HepG2 (cell line): ENCODE measurements around the gene DMRT3. TPM values are rescaled to one million over a fixed set of nuclear protein-coding genes. Genes with fewer than 3 reads are reported as not detected.
A peak's percentile ranks its signal among the peaks of the same experiment; 100 is the strongest.

Source experiments
- DNMT1 ChIP-seq: sonication (generic); formaldehyde crosslinking; IDR thresholded peaks from 2 replicates; pipeline ENCODE4 v1.5.1; 2020; ENCODE audit warnings: mild to moderate bottlenecking, missing genetic modification reagents
- GABPB1 ChIP-seq: IDR thresholded peaks from 2 replicates; pipeline ENCODE4 v1.6.1; 2016; ENCODE audit warnings: mild to moderate bottlenecking, missing genetic modification reagents, moderate library complexity, missing compliant biosample characterization
- JUNB ChIP-seq: sonication (generic); formaldehyde crosslinking; IDR thresholded peaks from 2 replicates; pipeline ENCODE4 v1.8.0; 2022; ENCODE audit warnings: missing genetic modification reagents, mild to moderate bottlenecking, borderline replicate concordance
- KLF12 ChIP-seq: sonication (generic); formaldehyde crosslinking; IDR thresholded peaks from 2 replicates; pipeline ENCODE4 v1.4.0; 2020; ENCODE audit warnings: missing genetic modification reagents, borderline replicate concordance
- NFKB2 ChIP-seq: sonication (generic); formaldehyde crosslinking; IDR thresholded peaks from 2 replicates; pipeline ENCODE4 v1.4.0; 2020; ENCODE audit warnings: missing genetic modification reagents, borderline replicate concordance
- PAWR ChIP-seq: sonication (generic); formaldehyde crosslinking; IDR thresholded peaks from 2 replicates; pipeline ENCODE4 v1.4.0; 2020; ENCODE audit warnings: missing genetic modification reagents, mild to moderate bottlenecking, borderline replicate concordance
- RAD21 ChIP-seq: fragments of 450-650 bp; formaldehyde crosslinking; IDR thresholded peaks from 2 replicates; pipeline ENCODE4 v1.5.0; 2020; ENCODE audit warnings: mild to moderate bottlenecking
- RBM22 ChIP-seq: fragments of 200-400 bp; formaldehyde crosslinking; optimal IDR thresholded peaks from 2 replicates; pipeline ENCODE3; 2017; ENCODE audit warnings: mild to moderate bottlenecking, low read length, moderate library complexity
- RFXAP ChIP-seq: sonication (generic); formaldehyde crosslinking; IDR thresholded peaks from 2 replicates; pipeline ENCODE4 v1.4.0; 2020; ENCODE audit warnings: missing genetic modification reagents, borderline replicate concordance
- SMC3 ChIP-seq: IDR thresholded peaks from 2 replicates; pipeline ENCODE4 v1.6.1; 2011; ENCODE audit warnings: low read length, improper control_type of control experiment
- SSRP1 ChIP-seq: IDR thresholded peaks from 2 replicates; pipeline ENCODE4 v1.6.1; 2016; ENCODE audit warnings: control low read depth
- THAP11 ChIP-seq: IDR thresholded peaks from 2 replicates; pipeline ENCODE4 v1.6.1; 2016; ENCODE audit warnings: missing biosample characterization, missing genetic modification reagents
- ZNF253 ChIP-seq: sonication (generic); formaldehyde crosslinking; IDR thresholded peaks from 2 replicates; pipeline ENCODE4 v1.8.0; 2022; ENCODE audit warnings: mild to moderate bottlenecking, missing genetic modification reagents, borderline replicate concordance
- ZNF44 ChIP-seq: sonication (generic); formaldehyde crosslinking; IDR thresholded peaks from 2 replicates; pipeline ENCODE4 v1.5.1; 2020; ENCODE audit warnings: mild to moderate bottlenecking, missing genetic modification reagents
- ZNF557 ChIP-seq: sonication (generic); formaldehyde crosslinking; IDR thresholded peaks from 2 replicates; pipeline ENCODE4 v1.4.0; 2020; ENCODE audit warnings: missing genetic modification reagents
- ZNF567 ChIP-seq: sonication (generic); formaldehyde crosslinking; IDR thresholded peaks from 2 replicates; pipeline ENCODE4 v1.8.1; 2023; ENCODE audit warnings: mild to moderate bottlenecking, missing genetic modification reagents, borderline replicate concordance
- ZNF570 ChIP-seq: sonication (generic); formaldehyde crosslinking; IDR thresholded peaks from 2 replicates; pipeline ENCODE4 v1.4.0; 2020; ENCODE audit warnings: mild to moderate bottlenecking, missing genetic modification reagents, borderline replicate concordance
- ZNF7 ChIP-seq: IDR thresholded peaks from 2 replicates; pipeline ENCODE4 v1.6.1; 2016; ENCODE audit warnings: missing biosample characterization, missing genetic modification reagents
- polyA plus RNA-seq, 8 experiments: library from polyadenylated mRNA; depleted of rRNA in 3 of 8; stranded (reverse) in 7 of 8; unstranded in 1 of 8; fragments of >200 nt; fragmentation: Illumina TruSeq in 4 of 8; extraction: Trizol in 4 of 8; gene quantifications; 2 replicates each; pipeline versions ENCODE4 v1.2.1 to v1.2.3, GENCODE V29; 2011 to 2016; ENCODE audit warnings: low read depth in 4 of 8, missing spikeins in 1 of 8, mixed read lengths in 1 of 8; ENCODE audit not compliant: insufficient read depth in 1 of 8
- total RNA-seq, 5 experiments: library from RNA; depleted of rRNA; stranded (reverse); fragments of >200 nt; fragmentation: Illumina TruSeq; extraction: Trizol; gene quantifications; 2 replicates each; pipeline ENCODE4 v1.2.3, GENCODE V29; 2016; ENCODE audit warnings: low read depth in 1 of 5
- TF ChIP-seq, protein P1 (sequence below): sonication (generic); formaldehyde crosslinking; IDR thresholded peaks from 2 replicates; pipeline ENCODE4 v1.4.0; 2020; ENCODE audit warnings: missing genetic modification reagents, borderline replicate concordance
- TF ChIP-seq, protein P2 (sequence below): sonication (generic); formaldehyde crosslinking; IDR thresholded peaks from 2 replicates; pipeline ENCODE4 v1.5.0; 2020; ENCODE audit warnings: mild to moderate bottlenecking, missing genetic modification reagents, moderate library complexity
- TF ChIP-seq, protein P3 (sequence below): sonication (generic); formaldehyde crosslinking; IDR thresholded peaks from 2 replicates; pipeline ENCODE4 v1.4.0; 2020; ENCODE audit warnings: missing genetic modification reagents, low read depth, mild to moderate bottlenecking, borderline replicate concordance
- TF ChIP-seq, protein P4 (sequence below): sonication (generic); formaldehyde crosslinking; IDR thresholded peaks from 2 replicates; pipeline ENCODE4 v1.9.0; 2021; ENCODE audit warnings: missing genetic modification reagents, mild to moderate bottlenecking, borderline replicate concordance
- TF ChIP-seq, protein P5 (sequence below): sonication (generic); formaldehyde crosslinking; IDR thresholded peaks from 2 replicates; pipeline ENCODE4 v1.5.1; 2020; ENCODE audit warnings: missing genetic modification reagents, mild to moderate bottlenecking, borderline replicate concordance

DMRT3 gene
- total and polyA plus RNA-seq, 2 of the 13 experiments (the other 11 are each of a cell fraction or from before 2014, with no cell fraction given): not detected

DNA sequence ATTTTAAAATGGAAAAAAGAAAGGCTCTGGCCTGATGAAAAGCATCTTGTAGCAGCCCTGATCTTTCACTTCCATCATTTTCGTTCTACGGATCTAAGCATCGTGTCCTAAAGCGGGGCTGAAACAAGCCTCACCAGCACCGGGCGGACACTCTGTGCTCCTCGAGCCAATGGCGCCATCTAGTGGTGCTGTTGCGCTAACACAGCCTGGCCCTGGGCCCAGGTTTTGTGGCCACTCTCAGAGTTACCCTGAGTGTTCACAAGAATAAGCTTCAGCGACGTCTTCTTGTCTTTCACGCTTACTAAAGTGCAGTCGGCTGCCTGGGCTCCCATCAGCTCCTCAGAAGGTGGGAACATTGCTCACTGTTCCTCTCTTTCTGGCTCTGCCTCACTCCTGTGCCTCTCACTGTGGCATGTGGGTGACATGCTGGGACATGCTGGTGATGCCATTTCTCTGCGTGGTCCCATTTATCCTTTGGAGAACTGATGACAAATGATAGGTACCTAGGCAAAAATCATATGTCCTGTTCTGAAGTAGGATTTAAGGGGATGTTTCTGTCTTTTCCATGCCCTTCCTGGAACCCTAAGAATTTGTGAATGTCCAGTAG, 32.7 kb downstream of the DMRT3 start (continued):
- no peak for TF ChIP-seq DNMT1 (CRISPR knock-in tag)
- no peak for TF ChIP-seq ZNF557
- TF ChIP-seq RBM22: no peak
- TF ChIP-seq, protein P1, sequence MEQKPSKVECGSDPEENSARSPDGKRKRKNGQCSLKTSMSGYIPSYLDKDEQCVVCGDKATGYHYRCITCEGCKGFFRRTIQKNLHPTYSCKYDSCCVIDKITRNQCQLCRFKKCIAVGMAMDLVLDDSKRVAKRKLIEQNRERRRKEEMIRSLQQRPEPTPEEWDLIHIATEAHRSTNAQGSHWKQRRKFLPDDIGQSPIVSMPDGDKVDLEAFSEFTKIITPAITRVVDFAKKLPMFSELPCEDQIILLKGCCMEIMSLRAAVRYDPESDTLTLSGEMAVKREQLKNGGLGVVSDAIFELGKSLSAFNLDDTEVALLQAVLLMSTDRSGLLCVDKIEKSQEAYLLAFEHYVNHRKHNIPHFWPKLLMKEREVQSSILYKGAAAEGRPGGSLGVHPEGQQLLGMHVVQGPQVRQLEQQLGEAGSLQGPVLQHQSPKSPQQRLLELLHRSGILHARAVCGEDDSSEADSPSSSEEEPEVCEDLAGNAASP: no peak
- TF ChIP-seq, protein P2, sequence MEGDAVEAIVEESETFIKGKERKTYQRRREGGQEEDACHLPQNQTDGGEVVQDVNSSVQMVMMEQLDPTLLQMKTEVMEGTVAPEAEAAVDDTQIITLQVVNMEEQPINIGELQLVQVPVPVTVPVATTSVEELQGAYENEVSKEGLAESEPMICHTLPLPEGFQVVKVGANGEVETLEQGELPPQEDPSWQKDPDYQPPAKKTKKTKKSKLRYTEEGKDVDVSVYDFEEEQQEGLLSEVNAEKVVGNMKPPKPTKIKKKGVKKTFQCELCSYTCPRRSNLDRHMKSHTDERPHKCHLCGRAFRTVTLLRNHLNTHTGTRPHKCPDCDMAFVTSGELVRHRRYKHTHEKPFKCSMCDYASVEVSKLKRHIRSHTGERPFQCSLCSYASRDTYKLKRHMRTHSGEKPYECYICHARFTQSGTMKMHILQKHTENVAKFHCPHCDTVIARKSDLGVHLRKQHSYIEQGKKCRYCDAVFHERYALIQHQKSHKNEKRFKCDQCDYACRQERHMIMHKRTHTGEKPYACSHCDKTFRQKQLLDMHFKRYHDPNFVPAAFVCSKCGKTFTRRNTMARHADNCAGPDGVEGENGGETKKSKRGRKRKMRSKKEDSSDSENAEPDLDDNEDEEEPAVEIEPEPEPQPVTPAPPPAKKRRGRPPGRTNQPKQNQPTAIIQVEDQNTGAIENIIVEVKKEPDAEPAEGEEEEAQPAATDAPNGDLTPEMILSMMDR (CRISPR knock-in tag): peak; percentile 94
- TF ChIP-seq SMC3: peak; percentile 69; the same call in 1 of the 2 replicates
- 0 out of 2 replicates have a peak, but pooled peaks have one; percentile 28 for TF ChIP-seq GABPB1
- TF ChIP-seq, protein P3, sequence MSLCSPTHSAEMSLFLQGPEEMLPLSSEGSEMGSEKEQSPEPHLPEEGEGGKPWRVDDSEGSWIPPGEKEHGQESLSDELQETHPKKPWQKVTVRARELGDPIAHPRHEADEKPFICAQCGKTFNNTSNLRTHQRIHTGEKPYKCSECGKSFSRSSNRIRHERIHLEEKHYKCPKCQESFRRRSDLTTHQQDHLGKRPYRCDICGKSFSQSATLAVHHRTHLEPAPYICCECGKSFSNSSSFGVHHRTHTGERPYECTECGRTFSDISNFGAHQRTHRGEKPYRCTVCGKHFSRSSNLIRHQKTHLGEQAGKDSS (CRISPR knock-in tag): no peak
- TF ChIP-seq, protein P4, sequence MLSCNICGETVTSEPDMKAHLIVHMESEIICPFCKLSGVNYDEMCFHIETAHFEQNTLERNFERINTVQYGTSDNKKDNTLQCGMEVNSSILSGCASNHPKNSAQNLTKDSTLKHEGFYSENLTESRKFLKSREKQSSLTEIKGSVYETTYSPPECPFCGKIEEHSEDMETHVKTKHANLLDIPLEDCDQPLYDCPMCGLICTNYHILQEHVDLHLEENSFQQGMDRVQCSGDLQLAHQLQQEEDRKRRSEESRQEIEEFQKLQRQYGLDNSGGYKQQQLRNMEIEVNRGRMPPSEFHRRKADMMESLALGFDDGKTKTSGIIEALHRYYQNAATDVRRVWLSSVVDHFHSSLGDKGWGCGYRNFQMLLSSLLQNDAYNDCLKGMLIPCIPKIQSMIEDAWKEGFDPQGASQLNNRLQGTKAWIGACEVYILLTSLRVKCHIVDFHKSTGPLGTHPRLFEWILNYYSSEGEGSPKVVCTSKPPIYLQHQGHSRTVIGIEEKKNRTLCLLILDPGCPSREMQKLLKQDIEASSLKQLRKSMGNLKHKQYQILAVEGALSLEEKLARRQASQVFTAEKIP (CRISPR knock-in tag): no peak
- TF ChIP-seq RFXAP (CRISPR knock-in tag): 0 out of 2 replicates have a peak, but pooled peaks have one; percentile 25
- no peak for TF ChIP-seq SSRP1
- TF ChIP-seq NFKB2: peak; percentile 58; the same call in 1 of the 2 replicates
- TF ChIP-seq JUNB (CRISPR knock-in tag): no peak
- no peak for TF ChIP-seq ZNF7
- TF ChIP-seq KLF12 (CRISPR knock-in tag): no peak
- 0 out of 2 replicates have a peak, but pooled peaks have one; percentile 12 for TF ChIP-seq THAP11
- no peak for TF ChIP-seq ZNF567 (CRISPR knock-in tag)
- no peak for TF ChIP-seq ZNF44 (CRISPR knock-in tag)
- TF ChIP-seq RAD21 (CRISPR knock-in tag): peak; percentile 81
- TF ChIP-seq ZNF253 (CRISPR knock-in tag): no peak
- TF ChIP-seq, protein P5, sequence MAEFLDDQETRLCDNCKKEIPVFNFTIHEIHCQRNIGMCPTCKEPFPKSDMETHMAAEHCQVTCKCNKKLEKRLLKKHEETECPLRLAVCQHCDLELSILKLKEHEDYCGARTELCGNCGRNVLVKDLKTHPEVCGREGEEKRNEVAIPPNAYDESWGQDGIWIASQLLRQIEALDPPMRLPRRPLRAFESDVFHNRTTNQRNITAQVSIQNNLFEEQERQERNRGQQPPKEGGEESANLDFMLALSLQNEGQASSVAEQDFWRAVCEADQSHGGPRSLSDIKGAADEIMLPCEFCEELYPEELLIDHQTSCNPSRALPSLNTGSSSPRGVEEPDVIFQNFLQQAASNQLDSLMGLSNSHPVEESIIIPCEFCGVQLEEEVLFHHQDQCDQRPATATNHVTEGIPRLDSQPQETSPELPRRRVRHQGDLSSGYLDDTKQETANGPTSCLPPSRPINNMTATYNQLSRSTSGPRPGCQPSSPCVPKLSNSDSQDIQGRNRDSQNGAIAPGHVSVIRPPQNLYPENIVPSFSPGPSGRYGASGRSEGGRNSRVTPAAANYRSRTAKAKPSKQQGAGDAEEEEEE: no peak
- TF ChIP-seq ZNF570 (CRISPR knock-in tag): no peak
- no peak for TF ChIP-seq PAWR (CRISPR knock-in tag)
